Measurements from ENCODE around the gene WDR33. TPM values are rescaled to one million over a fixed set of nuclear protein-coding genes. Genes with fewer than 3 reads are reported as not detected.

WDR33 gene
- total and polyA plus RNA-seq, 9 donors: 16.3 to 56.2 (median 46.7) TPM

DNA sequence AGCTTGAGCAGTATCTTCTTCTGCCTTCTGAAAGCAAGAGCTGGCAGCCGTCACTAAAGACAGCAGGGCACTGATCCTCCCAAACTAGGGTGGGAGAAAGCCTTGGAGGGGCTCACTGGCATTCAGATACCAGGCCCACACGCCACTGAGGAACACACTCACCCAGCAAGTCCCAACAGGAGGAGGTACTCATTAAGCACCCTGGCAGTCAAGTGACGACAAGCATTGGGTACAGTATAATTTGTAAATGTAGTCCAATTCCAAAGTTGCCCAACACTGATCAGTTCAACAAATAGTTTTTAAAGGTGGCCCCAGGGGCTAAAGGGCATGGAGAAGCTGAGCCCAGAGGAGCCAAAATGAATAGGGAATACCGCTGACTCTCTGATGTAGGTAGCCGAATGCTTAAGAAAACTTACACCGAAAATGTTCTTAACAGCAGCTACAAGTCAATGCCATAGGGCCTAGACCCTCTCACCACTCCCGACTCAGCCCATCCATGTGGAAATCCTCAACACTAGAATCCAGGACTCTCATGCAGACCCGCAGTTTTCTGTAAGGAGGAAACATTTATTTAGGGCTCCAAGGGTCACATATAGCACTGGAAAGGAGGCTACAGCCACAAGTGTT, 145.6 kb downstream of the WDR33 start:
- no peaks in the 10 kb centered on the region for H3K9me3 ChIP-seq
- H3K4me1 ChIP-seq (ENCODE audit: insufficient read depth): peaks cover 5% of the 10 kb centered on the region
- WGBS, 3 donors: 93 to 95% (median 94%) methylated on average over 8 of the region's 8 CpGs
- intact Hi-C loops (cut with DNase I): no loop called here
- H3K4me3 ChIP-seq: no peak overlapping the region
- TF ChIP-seq EP300 (IDR thresholded peaks at IDR 0.05) (no peak), POLR2A (IDR thresholded peaks at IDR 0.05) (no peak)
- TF ChIP-seq, protein P1, sequence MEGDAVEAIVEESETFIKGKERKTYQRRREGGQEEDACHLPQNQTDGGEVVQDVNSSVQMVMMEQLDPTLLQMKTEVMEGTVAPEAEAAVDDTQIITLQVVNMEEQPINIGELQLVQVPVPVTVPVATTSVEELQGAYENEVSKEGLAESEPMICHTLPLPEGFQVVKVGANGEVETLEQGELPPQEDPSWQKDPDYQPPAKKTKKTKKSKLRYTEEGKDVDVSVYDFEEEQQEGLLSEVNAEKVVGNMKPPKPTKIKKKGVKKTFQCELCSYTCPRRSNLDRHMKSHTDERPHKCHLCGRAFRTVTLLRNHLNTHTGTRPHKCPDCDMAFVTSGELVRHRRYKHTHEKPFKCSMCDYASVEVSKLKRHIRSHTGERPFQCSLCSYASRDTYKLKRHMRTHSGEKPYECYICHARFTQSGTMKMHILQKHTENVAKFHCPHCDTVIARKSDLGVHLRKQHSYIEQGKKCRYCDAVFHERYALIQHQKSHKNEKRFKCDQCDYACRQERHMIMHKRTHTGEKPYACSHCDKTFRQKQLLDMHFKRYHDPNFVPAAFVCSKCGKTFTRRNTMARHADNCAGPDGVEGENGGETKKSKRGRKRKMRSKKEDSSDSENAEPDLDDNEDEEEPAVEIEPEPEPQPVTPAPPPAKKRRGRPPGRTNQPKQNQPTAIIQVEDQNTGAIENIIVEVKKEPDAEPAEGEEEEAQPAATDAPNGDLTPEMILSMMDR (IDR thresholded peaks at IDR 0.05): no peak
- no peaks in the 10 kb centered on the region for H3K27me3 ChIP-seq
- H3K36me3 ChIP-seq: no peaks in the 10 kb centered on the region
- no peak for DNase-seq
- no peak overlapping the region for H3K27ac ChIP-seq

DNA sequence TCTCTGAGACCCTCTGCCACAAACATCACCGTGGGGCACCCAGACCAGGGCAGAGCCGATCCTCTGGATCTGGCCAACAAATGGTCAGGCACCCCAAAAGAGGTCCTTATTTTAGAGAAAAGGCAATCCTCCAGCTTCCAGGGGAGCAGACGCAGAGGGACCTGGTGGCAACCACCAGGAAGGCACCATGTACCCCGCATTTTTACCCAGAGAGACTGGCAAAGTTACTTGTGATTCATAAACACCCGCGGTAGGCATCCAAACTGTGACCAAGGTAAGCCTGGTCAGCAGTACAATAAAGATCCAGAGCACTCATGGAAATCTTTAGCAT, 146.1 kb downstream of the WDR33 start:
- Histone ChIP-seq H3K27me3 (no peaks in the 10 kb centered on the region), H3K4me1 (ENCODE audit: insufficient read depth) (peaks cover 5% of the 10 kb centered on the region), H3K9me3 (no peaks in the 10 kb centered on the region), H3K36me3 (no peaks in the 10 kb centered on the region), H3K27ac (no peak overlapping the region), H3K4me3 (peak overlapping the region; percentile 26)
- WGBS, 3 donors: 89 to 95% (median 93%) methylated on average over 6 of the region's 6 CpGs
- DNase-seq: peak in 1 of 5 donors; percentile 1
- TF ChIP-seq POLR2A (IDR thresholded peaks at IDR 0.05) (no peak), EP300 (IDR thresholded peaks at IDR 0.05) (no peak)
- TF ChIP-seq, protein P1 (IDR thresholded peaks at IDR 0.05): no peak
- intact Hi-C loops (cut with DNase I): no loop called here

DNA sequence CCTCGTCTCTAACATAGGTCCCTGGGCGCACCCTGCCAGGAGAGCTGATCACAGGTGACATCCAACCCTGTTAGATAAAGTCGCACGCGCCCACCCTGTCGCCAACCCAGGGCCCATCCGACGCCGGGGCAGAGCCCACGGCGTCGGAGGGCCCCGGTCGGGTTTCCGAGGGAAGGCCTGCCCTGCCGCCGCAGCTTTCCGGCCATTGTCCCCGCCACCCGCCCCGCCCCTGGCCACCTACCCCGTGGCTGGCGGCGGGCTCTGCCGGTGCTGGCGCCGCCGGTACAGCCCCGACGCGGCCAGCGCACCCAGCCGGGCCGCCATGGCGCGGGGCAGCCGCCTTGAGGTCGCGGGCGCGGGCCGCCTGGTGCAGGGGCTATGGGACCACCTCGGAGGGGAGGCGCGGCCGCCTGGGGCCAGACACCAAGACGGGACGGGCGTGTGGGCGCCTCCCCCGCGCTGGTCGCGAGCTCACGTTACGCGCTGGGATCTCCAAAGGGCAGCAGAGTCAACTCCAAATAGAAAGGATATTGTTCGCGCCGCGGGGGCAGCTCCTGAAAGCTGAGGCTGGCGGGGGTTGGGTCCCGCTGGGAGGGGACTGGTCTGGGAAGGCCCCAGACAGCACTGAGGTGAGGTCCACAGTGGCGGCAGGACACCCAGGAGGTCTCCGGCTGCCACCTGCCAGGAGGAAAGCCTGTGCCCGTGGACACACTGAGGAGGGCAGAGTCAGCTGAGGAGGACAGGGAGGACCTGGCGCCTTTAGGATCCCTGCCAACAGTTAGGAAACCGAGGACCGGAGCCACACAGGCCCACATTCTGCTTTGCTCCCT, 146.7 kb downstream of the WDR33 start:
- Histone ChIP-seq H3K36me3 (no peaks in the 10 kb centered on the region), H3K27me3 (no peaks in the 10 kb centered on the region), H3K9me3 (no peaks in the 10 kb centered on the region), H3K27ac (no peak overlapping the region), H3K4me1 (ENCODE audit: insufficient read depth) (peaks cover 9% of the 10 kb centered on the region), H3K4me3 (peak overlapping the region; percentile 26)
- TF ChIP-seq, protein P1 (IDR thresholded peaks at IDR 0.05): no peak
- TF ChIP-seq EP300 (IDR thresholded peaks at IDR 0.05) (no peak), POLR2A (IDR thresholded peaks at IDR 0.05) (no peak)
- DNase-seq: peak in 3 of 5 donors; percentile 4 to 34 (median 20)
- intact Hi-C loops (cut with DNase I): no loop called here
- WGBS, 3 donors: 35 to 43% (median 39%) methylated on average over 65 to 69 of the region's 69 CpGs

DNA sequence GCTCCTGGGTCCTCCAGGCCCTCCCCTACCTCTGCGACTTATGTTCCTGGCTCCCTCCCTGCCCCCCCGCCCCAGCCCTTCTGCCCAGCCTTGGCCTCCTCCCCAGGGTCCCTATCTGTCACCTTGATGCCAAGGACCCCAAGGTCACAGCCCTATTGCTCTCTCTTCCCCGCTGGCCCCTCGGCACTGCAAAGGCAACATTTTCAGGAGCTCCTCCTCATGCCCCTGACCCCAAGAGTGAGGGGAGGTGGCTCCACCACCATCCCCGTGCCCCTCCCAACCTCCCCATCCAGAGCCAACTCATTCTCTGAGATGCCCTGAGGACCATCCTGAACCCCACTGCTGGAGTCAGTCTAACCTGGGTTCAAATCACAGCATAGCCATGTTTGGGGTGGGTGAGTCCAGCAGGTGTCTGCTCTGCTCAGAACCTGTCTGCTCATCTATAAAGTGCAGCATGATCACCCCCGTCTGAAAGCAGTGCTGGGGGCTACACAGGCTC, 147.4 kb downstream of the WDR33 start:
- H3K27ac ChIP-seq: no peak overlapping the region
- TF ChIP-seq, protein P1 (IDR thresholded peaks at IDR 0.05): no peak
- no peak for TF ChIP-seq POLR2A (IDR thresholded peaks at IDR 0.05)
- intact Hi-C loops (cut with DNase I): no loop called here
- no peaks in the 10 kb centered on the region for H3K27me3 ChIP-seq
- DNase-seq: peak in 2 of 5 donors; percentile 1 to 18
- 78 to 82% (median 79%) methylated on average over 6 of the region's 6 CpGs for WGBS, 3 donors
- H3K36me3 ChIP-seq: no peaks in the 10 kb centered on the region
- peak overlapping the region; percentile 26 for H3K4me3 ChIP-seq
- peaks cover 10% of the 10 kb centered on the region for H3K4me1 ChIP-seq (ENCODE audit: insufficient read depth)
- no peaks in the 10 kb centered on the region for H3K9me3 ChIP-seq
